Keratinocyte (primary cell): Measurements from ENCODE around the gene ZNF670. TPM values are rescaled to one million over a fixed set of nuclear protein-coding genes. Genes with fewer than 3 reads are reported as not detected.

Source experiments
- DNase-seq: peaks from one replicate; pipeline ENCODE4 v3.0.0-alpha.2; 2011; ENCODE audit warnings: low read depth, missing footprints, low spot score
- FAIRE-seq: peaks from 2 replicates; lab custom pipeline; 2011; peaks lifted over from hg19 to GRCh38; lab: Jason Lieb, UNC
- H2AFZ ChIP-seq: 2 replicates; pipeline ENCODE4 v1.6.0; 2012; ENCODE audit warnings: low read length, control low read depth, inconsistent platforms; ENCODE audit not compliant: control insufficient read depth
- H3K27ac ChIP-seq: 2 replicates; pipeline ENCODE4 v1.5.1; 2011; ENCODE audit warnings: low read length; ENCODE audit not compliant: control insufficient read depth, insufficient read depth
- H3K27me3 ChIP-seq: 3 replicates; pipeline ENCODE4 v1.6.0; 2011; ENCODE audit warnings: low read length; ENCODE audit not compliant: control insufficient read depth, insufficient read depth; ENCODE audit errors: extremely low read depth
- H3K36me3 ChIP-seq, 2 experiments: 2 replicates in 1 of 2; 3 replicates in 1 of 2; pipeline ENCODE4 v1.5.1; 2011; ENCODE audit warnings: low read length in 2 of 2, mild to moderate bottlenecking in 1 of 2; ENCODE audit not compliant: control insufficient read depth in 2 of 2, insufficient read depth in 2 of 2; ENCODE audit errors: extremely low read depth in 1 of 2
- H3K4me1 ChIP-seq: 3 replicates; pipeline ENCODE4 v1.5.1; 2011; ENCODE audit warnings: low read length; ENCODE audit not compliant: control insufficient read depth, insufficient read depth; ENCODE audit errors: extremely low read depth
- H3K4me2 ChIP-seq: 3 replicates; pipeline ENCODE4 v1.6.0; 2011; ENCODE audit warnings: low read depth, low read length; ENCODE audit not compliant: control insufficient read depth, insufficient read depth; ENCODE audit errors: extremely low read depth
- H3K4me3 ChIP-seq, 3 experiments: fragments of 200-600 bp in 1 of 3; sonication (generic) in 1 of 3; 2 replicates in 2 of 3; 3 replicates in 1 of 3; pipeline ENCODE4 v1.5.1; 2011 to 2016; ENCODE audit warnings: low read length in 3 of 3, mild to moderate bottlenecking in 3 of 3, control low read depth in 2 of 3, inconsistent platforms in 1 of 3, low read depth in 1 of 3, mixed read lengths in 1 of 3, mixed run types in 1 of 3, moderate library complexity in 1 of 3; ENCODE audit not compliant: control insufficient read depth in 2 of 3, insufficient read depth in 2 of 3; ENCODE audit errors: extremely low read depth in 1 of 3
- H3K79me2 ChIP-seq: 2 replicates; pipeline ENCODE4 v1.6.0; 2012; ENCODE audit warnings: low read length; ENCODE audit not compliant: control insufficient read depth, insufficient read depth
- H3K9ac ChIP-seq: 3 replicates; pipeline ENCODE4 v1.6.0; 2011; ENCODE audit warnings: low read length; ENCODE audit not compliant: control insufficient read depth, insufficient read depth; ENCODE audit errors: extremely low read depth
- H3K9me1 ChIP-seq: 3 replicates; pipeline ENCODE4 v1.6.0; 2011; ENCODE audit warnings: low read length; ENCODE audit not compliant: control insufficient read depth, insufficient read depth; ENCODE audit errors: extremely low read depth
- H3K9me3 ChIP-seq: 2 replicates; pipeline ENCODE4 v1.5.1; 2012; ENCODE audit warnings: low read depth, low read length; ENCODE audit not compliant: control insufficient read depth
- H4K20me1 ChIP-seq: 3 replicates; pipeline ENCODE4 v1.6.0; 2011; ENCODE audit warnings: low read length; ENCODE audit not compliant: control insufficient read depth, insufficient read depth; ENCODE audit errors: extremely low read depth
- CTCF ChIP-seq, 3 experiments: IDR thresholded peaks in 1 of 3; conservative IDR thresholded peaks in 1 of 3; optimal IDR thresholded peaks in 1 of 3; 2 replicates in 2 of 3; 3 replicates in 1 of 3; pipeline versions ENCODE3 to v1.5.1; 2011; ENCODE audit warnings: low read length in 3 of 3, mild to moderate bottlenecking in 3 of 3, moderate library complexity in 2 of 3, control low read depth in 1 of 3, inconsistent platforms in 1 of 3; ENCODE audit not compliant: insufficient read depth in 2 of 3; ENCODE audit errors: extremely low read depth in 1 of 3
- EZH2 ChIP-seq: IDR thresholded peaks from one replicate; pipeline ENCODE4 v1.6.1; 2012; ENCODE audit warnings: inconsistent platforms, mild to moderate bottlenecking, low read length, moderate library complexity
- dilution Hi-C: fragments of 300-500 bp; cut with MboI; formaldehyde crosslinking; loops from one replicate; pipeline ENCODE4 v1.7.0; 2020; ENCODE audit warnings: low sequenced_read_pairs; ENCODE audit not compliant: extremely low pct_ligation_motif_present
- polyA plus RNA-seq, 5 experiments: library from polyadenylated mRNA; depleted of rRNA in 3 of 5; stranded (reverse) in 3 of 5; stranded (forward) in 1 of 5; unstranded in 1 of 5; fragments of >200 nt; gene quantifications; 1 replicate in 1 of 5; 2 replicates in 3 of 5; 3 replicates in 1 of 5; pipeline versions ENCODE4 v1.2.1 to v1.2.3, GENCODE V29; 2011 to 2012; ENCODE audit warnings: missing spikeins in 2 of 5, low read depth in 1 of 5, low replicate concordance in 1 of 5

The ZNF670 gene
- polyA plus RNA-seq, 1 donor (not counting 4 experiments of a cell fraction or from before 2014, with no cell fraction given), result 3.6 TPM

GRCh38 chr1:247060771-247061170 is 17.8 kb downstream of the ZNF670 start:
- H3K9ac ChIP-seq, result no peak overlapping the region
- H3K79me2 ChIP-seq, result peaks cover 43% of the 10 kb centered on the region
- no peaks in the 10 kb centered on the region for H4K20me1 ChIP-seq
- H3K4me1 ChIP-seq, result no peaks in the 10 kb centered on the region
- DNase-seq, result no peak
- H3K4me3 ChIP-seq, result no peak overlapping the region
- H3K36me3 ChIP-seq, result no peaks in the 10 kb centered on the region
- H3K9me1 ChIP-seq, result no peaks in the 10 kb centered on the region
- H3K27me3 ChIP-seq, result no peaks in the 10 kb centered on the region
- no peak overlapping the region for H2AFZ ChIP-seq
- no peak for FAIRE-seq
- dilution Hi-C loops, result no loop called here
- no peak overlapping the region for H3K27ac ChIP-seq
- H3K9me3 ChIP-seq, result peaks cover 6% of the 10 kb centered on the region
- H3K4me2 ChIP-seq, result no peak overlapping the region
- TF ChIP-seq CTCF (optimal IDR thresholded peaks at IDR 0.05 in 1 of 3, IDR thresholded peaks at IDR 0.05 in 1 of 3, conservative IDR thresholded peaks at IDR 0.05 in 1 of 3; ENCODE audit: extremely low read depth in 1 of 3, insufficient read depth in 2 of 3, low read length in 3 of 3) (no peak), EZH2 (no peak)

GRCh38 chr1:247056071-247056470 is 22.5 kb downstream of the ZNF670 start:
- H3K4me2 ChIP-seq, result no peak overlapping the region
- no peak overlapping the region for H2AFZ ChIP-seq
- no peaks in the 10 kb centered on the region for H3K27me3 ChIP-seq
- no peaks in the 10 kb centered on the region for H3K9me1 ChIP-seq
- peaks cover 37% of the 10 kb centered on the region for H3K79me2 ChIP-seq
- no peaks in the 10 kb centered on the region for H4K20me1 ChIP-seq
- dilution Hi-C loops, result no loop called here
- no peaks in the 10 kb centered on the region for H3K4me1 ChIP-seq
- no peak for DNase-seq
- no peak overlapping the region for H3K27ac ChIP-seq
- no peak overlapping the region for H3K4me3 ChIP-seq
- no peak for TF ChIP-seq EZH2
- TF ChIP-seq CTCF (optimal IDR thresholded peaks at IDR 0.05 in 1 of 3, IDR thresholded peaks at IDR 0.05 in 1 of 3, conservative IDR thresholded peaks at IDR 0.05 in 1 of 3; ENCODE audit: extremely low read depth in 1 of 3, insufficient read depth in 2 of 3, low read length in 3 of 3), result no peak
- no peaks in the 10 kb centered on the region for H3K36me3 ChIP-seq
- H3K9me3 ChIP-seq, result peaks cover 9% of the 10 kb centered on the region
- FAIRE-seq, result no peak
- H3K9ac ChIP-seq, result no peak overlapping the region
